ENCODE results near the gene SPECC1.

- TF ChIP-seq POLR2A (IDR thresholded peaks at IDR 0.05) = no peak
- TF ChIP-seq CTCF (IDR thresholded peaks at IDR 0.05) = no peak
- TF ChIP-seq POLR2AphosphoS5 (IDR thresholded peaks at IDR 0.05) = no peak
Measured at GRCh38 chr17:20071824-20072691, 62.9 kb downstream of the SPECC1 start.

Measured in breast epithelium (tissue), 3 donors.